WTC11 (cell line): ENCODE data around the gene FSTL4. TPM values are rescaled to one million over a fixed set of nuclear protein-coding genes. Genes with fewer than 3 reads are reported as not detected.

Experiments used
- ATAC-seq: fragments of 200-7000 bp; cut with Tn5 transposase; 2 replicates; pipeline ENCODE4 v1.10.0; 2021; ENCODE audit warnings: mild to moderate bottlenecking, moderate library complexity
- CTCF ChIA-PET: fragments of 300-600 bp; sonication (Branson Sonifier 250); formaldehyde crosslinking; loops from one replicate; lab custom pipeline; 2021; ENCODE audit warnings: antibody characterized with exemption; lab: Charles Lee
- POLR2A ChIA-PET: fragments of 350-600 bp; sonication (Branson Sonifier 250); formaldehyde crosslinking; loops from one replicate; lab custom pipeline; 2021; ENCODE audit warnings: antibody characterized with exemption; lab: Charles Lee
- DNase-seq: peaks from one replicate; pipeline ENCODE4 v3.0.0; 2021; ENCODE audit warnings: low spot score
- H3K27ac Mint-ChIP-seq: 2 replicates; pipeline ENCODE4 v1.8.0; 2021; ENCODE audit warnings: mixed read lengths
- H3K27me3 Mint-ChIP-seq: 2 replicates; pipeline ENCODE4 v1.8.0; 2021; ENCODE audit warnings: low read depth, mild to moderate bottlenecking, moderate library complexity, mixed read lengths
- H3K36me3 Mint-ChIP-seq: 2 replicates; pipeline ENCODE4 v1.8.0; 2021; ENCODE audit warnings: mixed read lengths
- H3K4me1 Mint-ChIP-seq: 2 replicates; pipeline ENCODE4 v1.8.0; 2022; ENCODE audit warnings: mixed read lengths
- H3K4me3 Mint-ChIP-seq: 2 replicates; pipeline ENCODE4 v1.8.0; 2021; ENCODE audit warnings: mild to moderate bottlenecking, moderate library complexity, mixed read lengths
- H3K9me3 Mint-ChIP-seq: 2 replicates; pipeline ENCODE4 v1.8.0; 2021; ENCODE audit warnings: mixed read lengths
- CREM ChIP-seq: sonication (generic); formaldehyde crosslinking; IDR thresholded peaks from 2 replicates; pipeline ENCODE4 v1.8.1; 2022; ENCODE audit warnings: mild to moderate bottlenecking, missing genetic modification reagents, moderate library complexity
- EMX1 ChIP-seq: fragments of 250-450 bp; sonication (Bioruptor Pico); IDR thresholded peaks from 2 replicates; pipeline ENCODE4 v1.8.0; 2021; ENCODE audit warnings: mild to moderate bottlenecking
- FOXK1 ChIP-seq: sonication (generic); formaldehyde crosslinking; IDR thresholded peaks from 2 replicates; pipeline ENCODE4 v1.8.0; 2022; ENCODE audit warnings: mild to moderate bottlenecking, moderate library complexity, missing genetic modification reagents
- FOXP1 ChIP-seq: sonication (generic); formaldehyde crosslinking; IDR thresholded peaks from 2 replicates; pipeline ENCODE4 v1.8.0; 2022; ENCODE audit warnings: missing genetic modification reagents, mild to moderate bottlenecking, moderate library complexity, borderline replicate concordance
- SMAD3 ChIP-seq: sonication (generic); formaldehyde crosslinking; IDR thresholded peaks from 2 replicates; pipeline ENCODE4 v1.8.0; 2022; ENCODE audit warnings: missing genetic modification reagents, mild to moderate bottlenecking, borderline replicate concordance
- SOX15 ChIP-seq: fragments of 250-450 bp; sonication (Bioruptor Pico); IDR thresholded peaks from 2 replicates; pipeline ENCODE4 v1.9.0; 2021; ENCODE audit warnings: mild to moderate bottlenecking
- ZBTB21 ChIP-seq: sonication (generic); formaldehyde crosslinking; IDR thresholded peaks from 2 replicates; pipeline ENCODE4 v1.8.1; 2023; ENCODE audit warnings: mild to moderate bottlenecking, missing genetic modification reagents, borderline replicate concordance
- ZNF138 ChIP-seq: sonication (generic); formaldehyde crosslinking; conservative IDR thresholded peaks from 2 replicates; pipeline ENCODE4 v1.8.1; 2022; ENCODE audit warnings: mild to moderate bottlenecking, moderate library complexity, missing genetic modification reagents
- ZNF219 ChIP-seq: sonication (generic); formaldehyde crosslinking; IDR thresholded peaks from 2 replicates; pipeline ENCODE4 v1.8.0; 2023; ENCODE audit warnings: missing genetic modification reagents, mild to moderate bottlenecking, borderline replicate concordance
- ZNF263 ChIP-seq: sonication (generic); formaldehyde crosslinking; IDR thresholded peaks from 2 replicates; pipeline ENCODE4 v1.8.1; 2022; ENCODE audit warnings: low read depth, mild to moderate bottlenecking, moderate library complexity, missing genetic modification reagents
- total RNA-seq: library from RNA; stranded (reverse); gene quantifications from 3 replicates; pipeline ENCODE4 v1.2.3, GENCODE V29; 2021
- TF ChIP-seq, protein P1 (sequence below): sonication (generic); formaldehyde crosslinking; conservative IDR thresholded peaks from 2 replicates; pipeline ENCODE4 v1.8.1; 2023; ENCODE audit warnings: mild to moderate bottlenecking, low read depth, missing genetic modification reagents, moderate library complexity
- TF ChIP-seq, protein P2 (sequence below): fragments of 250-450 bp; sonication (Bioruptor Pico); IDR thresholded peaks from 2 replicates; pipeline ENCODE4 v2.1.2; 2022; ENCODE audit warnings: mild to moderate bottlenecking, moderate library complexity
- TF ChIP-seq, protein P3 (sequence below): sonication (generic); formaldehyde crosslinking; IDR thresholded peaks from 2 replicates; pipeline ENCODE4 v1.8.1; 2022; ENCODE audit warnings: low read depth, missing genetic modification reagents, borderline replicate concordance
- TF ChIP-seq, protein P4 (sequence below): sonication (generic); formaldehyde crosslinking; IDR thresholded peaks from 2 replicates; pipeline ENCODE4 v1.8.0; 2022; ENCODE audit warnings: missing genetic modification reagents
- TF ChIP-seq, protein P5 (sequence below): sonication (generic); formaldehyde crosslinking; IDR thresholded peaks from 2 replicates; pipeline ENCODE4 v1.8.0; 2022; ENCODE audit warnings: mild to moderate bottlenecking, missing genetic modification reagents
- TF ChIP-seq, protein P6 (sequence below): sonication (generic); formaldehyde crosslinking; IDR thresholded peaks from 2 replicates; pipeline ENCODE4 v1.8.0; 2023; ENCODE audit warnings: mild to moderate bottlenecking, missing genetic modification reagents
- TF ChIP-seq, protein P7 (sequence below): sonication (generic); formaldehyde crosslinking; IDR thresholded peaks from 2 replicates; pipeline ENCODE4 v1.8.0; 2023; ENCODE audit warnings: missing genetic modification reagents
- TF ChIP-seq, protein P8 (sequence below): sonication (generic); formaldehyde crosslinking; IDR thresholded peaks from 2 replicates; pipeline ENCODE4 v1.8.0; 2022; ENCODE audit warnings: mild to moderate bottlenecking, missing genetic modification reagents
- TF ChIP-seq, protein P9 (sequence below): sonication (generic); formaldehyde crosslinking; IDR thresholded peaks from 2 replicates; pipeline ENCODE4 v1.8.1; 2023; ENCODE audit warnings: mild to moderate bottlenecking, missing genetic modification reagents

FSTL4 gene
- total RNA-seq, 1 experiment from 2014 or later = 6.1 TPM

DNA sequence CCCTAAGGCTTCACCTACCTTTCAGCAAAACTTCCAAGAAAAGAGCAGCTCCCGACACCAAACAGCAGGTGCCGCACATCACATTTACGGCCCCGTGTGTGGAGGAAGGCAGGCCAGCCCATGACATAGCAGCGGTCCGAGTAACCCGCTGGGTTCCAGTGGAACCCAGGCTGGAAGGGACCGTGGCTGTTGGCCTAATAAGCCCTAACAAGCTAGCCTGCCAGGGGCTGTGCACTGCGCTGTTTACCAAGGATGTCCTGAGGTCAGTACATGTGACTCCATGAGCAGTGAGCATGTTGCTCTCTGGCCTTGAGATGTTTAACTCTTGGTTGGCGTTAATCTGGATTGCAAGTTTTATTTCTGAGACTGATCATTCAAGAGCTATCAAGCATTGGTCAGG, 131.5 kb downstream of the FSTL4 start (continued):
- TF ChIP-seq, protein P1, sequence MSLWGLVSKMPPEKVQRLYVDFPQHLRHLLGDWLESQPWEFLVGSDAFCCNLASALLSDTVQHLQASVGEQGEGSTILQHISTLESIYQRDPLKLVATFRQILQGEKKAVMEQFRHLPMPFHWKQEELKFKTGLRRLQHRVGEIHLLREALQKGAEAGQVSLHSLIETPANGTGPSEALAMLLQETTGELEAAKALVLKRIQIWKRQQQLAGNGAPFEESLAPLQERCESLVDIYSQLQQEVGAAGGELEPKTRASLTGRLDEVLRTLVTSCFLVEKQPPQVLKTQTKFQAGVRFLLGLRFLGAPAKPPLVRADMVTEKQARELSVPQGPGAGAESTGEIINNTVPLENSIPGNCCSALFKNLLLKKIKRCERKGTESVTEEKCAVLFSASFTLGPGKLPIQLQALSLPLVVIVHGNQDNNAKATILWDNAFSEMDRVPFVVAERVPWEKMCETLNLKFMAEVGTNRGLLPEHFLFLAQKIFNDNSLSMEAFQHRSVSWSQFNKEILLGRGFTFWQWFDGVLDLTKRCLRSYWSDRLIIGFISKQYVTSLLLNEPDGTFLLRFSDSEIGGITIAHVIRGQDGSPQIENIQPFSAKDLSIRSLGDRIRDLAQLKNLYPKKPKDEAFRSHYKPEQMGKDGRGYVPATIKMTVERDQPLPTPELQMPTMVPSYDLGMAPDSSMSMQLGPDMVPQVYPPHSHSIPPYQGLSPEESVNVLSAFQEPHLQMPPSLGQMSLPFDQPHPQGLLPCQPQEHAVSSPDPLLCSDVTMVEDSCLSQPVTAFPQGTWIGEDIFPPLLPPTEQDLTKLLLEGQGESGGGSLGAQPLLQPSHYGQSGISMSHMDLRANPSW = no peak
- TF ChIP-seq, protein P2, sequence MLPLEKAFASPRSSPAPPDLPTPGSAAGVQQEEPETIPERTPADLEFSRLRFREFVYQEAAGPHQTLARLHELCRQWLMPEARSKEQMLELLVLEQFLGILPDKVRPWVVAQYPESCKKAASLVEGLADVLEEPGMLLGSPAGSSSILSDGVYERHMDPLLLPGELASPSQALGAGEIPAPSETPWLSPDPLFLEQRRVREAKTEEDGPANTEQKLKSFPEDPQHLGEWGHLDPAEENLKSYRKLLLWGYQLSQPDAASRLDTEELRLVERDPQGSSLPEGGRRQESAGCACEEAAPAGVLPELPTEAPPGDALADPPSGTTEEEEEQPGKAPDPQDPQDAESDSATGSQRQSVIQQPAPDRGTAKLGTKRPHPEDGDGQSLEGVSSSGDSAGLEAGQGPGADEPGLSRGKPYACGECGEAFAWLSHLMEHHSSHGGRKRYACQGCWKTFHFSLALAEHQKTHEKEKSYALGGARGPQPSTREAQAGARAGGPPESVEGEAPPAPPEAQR (CRISPR knock-in tag) = no peak
- TF ChIP-seq SOX15 (CRISPR knock-in tag) (no peak), FOXK1 (CRISPR knock-in tag) (no peak), SMAD3 (CRISPR knock-in tag) (no peak), ZNF263 (CRISPR knock-in tag) (no peak)
- TF ChIP-seq, protein P3, sequence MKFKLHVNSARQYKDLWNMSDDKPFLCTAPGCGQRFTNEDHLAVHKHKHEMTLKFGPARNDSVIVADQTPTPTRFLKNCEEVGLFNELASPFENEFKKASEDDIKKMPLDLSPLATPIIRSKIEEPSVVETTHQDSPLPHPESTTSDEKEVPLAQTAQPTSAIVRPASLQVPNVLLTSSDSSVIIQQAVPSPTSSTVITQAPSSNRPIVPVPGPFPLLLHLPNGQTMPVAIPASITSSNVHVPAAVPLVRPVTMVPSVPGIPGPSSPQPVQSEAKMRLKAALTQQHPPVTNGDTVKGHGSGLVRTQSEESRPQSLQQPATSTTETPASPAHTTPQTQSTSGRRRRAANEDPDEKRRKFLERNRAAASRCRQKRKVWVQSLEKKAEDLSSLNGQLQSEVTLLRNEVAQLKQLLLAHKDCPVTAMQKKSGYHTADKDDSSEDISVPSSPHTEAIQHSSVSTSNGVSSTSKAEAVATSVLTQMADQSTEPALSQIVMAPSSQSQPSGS (CRISPR knock-in tag) = no peak
- TF ChIP-seq, protein P4, sequence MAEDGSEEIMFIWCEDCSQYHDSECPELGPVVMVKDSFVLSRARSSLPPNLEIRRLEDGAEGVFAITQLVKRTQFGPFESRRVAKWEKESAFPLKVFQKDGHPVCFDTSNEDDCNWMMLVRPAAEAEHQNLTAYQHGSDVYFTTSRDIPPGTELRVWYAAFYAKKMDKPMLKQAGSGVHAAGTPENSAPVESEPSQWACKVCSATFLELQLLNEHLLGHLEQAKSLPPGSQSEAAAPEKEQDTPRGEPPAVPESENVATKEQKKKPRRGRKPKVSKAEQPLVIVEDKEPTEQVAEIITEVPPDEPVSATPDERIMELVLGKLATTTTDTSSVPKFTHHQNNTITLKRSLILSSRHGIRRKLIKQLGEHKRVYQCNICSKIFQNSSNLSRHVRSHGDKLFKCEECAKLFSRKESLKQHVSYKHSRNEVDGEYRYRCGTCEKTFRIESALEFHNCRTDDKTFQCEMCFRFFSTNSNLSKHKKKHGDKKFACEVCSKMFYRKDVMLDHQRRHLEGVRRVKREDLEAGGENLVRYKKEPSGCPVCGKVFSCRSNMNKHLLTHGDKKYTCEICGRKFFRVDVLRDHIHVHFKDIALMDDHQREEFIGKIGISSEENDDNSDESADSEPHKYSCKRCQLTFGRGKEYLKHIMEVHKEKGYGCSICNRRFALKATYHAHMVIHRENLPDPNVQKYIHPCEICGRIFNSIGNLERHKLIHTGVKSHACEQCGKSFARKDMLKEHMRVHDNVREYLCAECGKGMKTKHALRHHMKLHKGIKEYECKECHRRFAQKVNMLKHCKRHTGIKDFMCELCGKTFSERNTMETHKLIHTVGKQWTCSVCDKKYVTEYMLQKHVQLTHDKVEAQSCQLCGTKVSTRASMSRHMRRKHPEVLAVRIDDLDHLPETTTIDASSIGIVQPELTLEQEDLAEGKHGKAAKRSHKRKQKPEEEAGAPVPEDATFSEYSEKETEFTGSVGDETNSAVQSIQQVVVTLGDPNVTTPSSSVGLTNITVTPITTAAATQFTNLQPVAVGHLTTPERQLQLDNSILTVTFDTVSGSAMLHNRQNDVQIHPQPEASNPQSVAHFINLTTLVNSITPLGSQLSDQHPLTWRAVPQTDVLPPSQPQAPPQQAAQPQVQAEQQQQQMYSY (CRISPR knock-in tag) = no peak
- TF ChIP-seq, protein P5, sequence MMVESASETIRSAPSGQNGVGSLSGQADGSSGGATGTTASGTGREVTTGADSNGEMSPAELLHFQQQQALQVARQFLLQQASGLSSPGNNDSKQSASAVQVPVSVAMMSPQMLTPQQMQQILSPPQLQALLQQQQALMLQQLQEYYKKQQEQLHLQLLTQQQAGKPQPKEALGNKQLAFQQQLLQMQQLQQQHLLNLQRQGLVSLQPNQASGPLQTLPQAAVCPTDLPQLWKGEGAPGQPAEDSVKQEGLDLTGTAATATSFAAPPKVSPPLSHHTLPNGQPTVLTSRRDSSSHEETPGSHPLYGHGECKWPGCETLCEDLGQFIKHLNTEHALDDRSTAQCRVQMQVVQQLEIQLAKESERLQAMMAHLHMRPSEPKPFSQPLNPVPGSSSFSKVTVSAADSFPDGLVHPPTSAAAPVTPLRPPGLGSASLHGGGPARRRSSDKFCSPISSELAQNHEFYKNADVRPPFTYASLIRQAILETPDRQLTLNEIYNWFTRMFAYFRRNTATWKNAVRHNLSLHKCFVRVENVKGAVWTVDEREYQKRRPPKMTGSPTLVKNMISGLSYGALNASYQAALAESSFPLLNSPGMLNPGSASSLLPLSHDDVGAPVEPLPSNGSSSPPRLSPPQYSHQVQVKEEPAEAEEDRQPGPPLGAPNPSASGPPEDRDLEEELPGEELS (CRISPR knock-in tag) = no peak

DNA sequence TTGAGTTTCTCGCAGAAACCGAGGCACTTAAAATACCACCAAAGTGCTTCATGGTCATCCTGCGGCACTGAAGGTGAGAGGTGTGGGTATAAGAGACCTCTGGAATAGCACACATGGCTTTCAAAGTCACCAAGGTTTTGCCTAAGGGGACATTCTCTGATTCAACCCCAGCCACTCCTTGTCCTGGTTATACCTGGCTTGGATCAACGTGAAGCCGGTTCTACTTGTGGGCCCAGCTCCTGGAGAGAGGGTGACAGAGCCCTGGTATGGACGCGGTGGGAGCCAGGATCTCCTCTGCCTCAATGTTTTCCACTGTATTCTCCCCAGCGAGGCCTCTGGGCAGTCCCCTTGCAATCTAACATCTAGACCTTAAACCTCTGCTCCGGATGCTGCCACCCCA, 132.0 kb downstream of the FSTL4 start:
- Mint-ChIP-seq H3K4me1 (peaks cover 10% of the 10 kb centered on the region), H3K9me3 (peaks cover 7% of the 10 kb centered on the region), H3K36me3 (peaks cover 3% of the 10 kb centered on the region; the same call in 1 of the 2 replicates), H3K27ac (no peak overlapping the region), H3K27me3 (no peaks in the 10 kb centered on the region), H3K4me3 (no peak overlapping the region)
- no peak for DNase-seq
- ChIA-PET CTCF (no interaction called here), POLR2A (no interaction called here)
- ATAC-seq = no peak
- TF ChIP-seq FOXP1 (no peak), ZNF138 (no peak), ZNF219 (CRISPR knock-in tag) (no peak), ZBTB21 (no peak), CREM (CRISPR knock-in tag) (no peak), EMX1 (CRISPR knock-in tag) (no peak)
- TF ChIP-seq, protein P6, sequence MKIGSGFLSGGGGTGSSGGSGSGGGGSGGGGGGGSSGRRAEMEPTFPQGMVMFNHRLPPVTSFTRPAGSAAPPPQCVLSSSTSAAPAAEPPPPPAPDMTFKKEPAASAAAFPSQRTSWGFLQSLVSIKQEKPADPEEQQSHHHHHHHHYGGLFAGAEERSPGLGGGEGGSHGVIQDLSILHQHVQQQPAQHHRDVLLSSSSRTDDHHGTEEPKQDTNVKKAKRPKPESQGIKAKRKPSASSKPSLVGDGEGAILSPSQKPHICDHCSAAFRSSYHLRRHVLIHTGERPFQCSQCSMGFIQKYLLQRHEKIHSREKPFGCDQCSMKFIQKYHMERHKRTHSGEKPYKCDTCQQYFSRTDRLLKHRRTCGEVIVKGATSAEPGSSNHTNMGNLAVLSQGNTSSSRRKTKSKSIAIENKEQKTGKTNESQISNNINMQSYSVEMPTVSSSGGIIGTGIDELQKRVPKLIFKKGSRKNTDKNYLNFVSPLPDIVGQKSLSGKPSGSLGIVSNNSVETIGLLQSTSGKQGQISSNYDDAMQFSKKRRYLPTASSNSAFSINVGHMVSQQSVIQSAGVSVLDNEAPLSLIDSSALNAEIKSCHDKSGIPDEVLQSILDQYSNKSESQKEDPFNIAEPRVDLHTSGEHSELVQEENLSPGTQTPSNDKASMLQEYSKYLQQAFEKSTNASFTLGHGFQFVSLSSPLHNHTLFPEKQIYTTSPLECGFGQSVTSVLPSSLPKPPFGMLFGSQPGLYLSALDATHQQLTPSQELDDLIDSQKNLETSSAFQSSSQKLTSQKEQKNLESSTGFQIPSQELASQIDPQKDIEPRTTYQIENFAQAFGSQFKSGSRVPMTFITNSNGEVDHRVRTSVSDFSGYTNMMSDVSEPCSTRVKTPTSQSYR (CRISPR knock-in tag) = no peak
- TF ChIP-seq, protein P7, sequence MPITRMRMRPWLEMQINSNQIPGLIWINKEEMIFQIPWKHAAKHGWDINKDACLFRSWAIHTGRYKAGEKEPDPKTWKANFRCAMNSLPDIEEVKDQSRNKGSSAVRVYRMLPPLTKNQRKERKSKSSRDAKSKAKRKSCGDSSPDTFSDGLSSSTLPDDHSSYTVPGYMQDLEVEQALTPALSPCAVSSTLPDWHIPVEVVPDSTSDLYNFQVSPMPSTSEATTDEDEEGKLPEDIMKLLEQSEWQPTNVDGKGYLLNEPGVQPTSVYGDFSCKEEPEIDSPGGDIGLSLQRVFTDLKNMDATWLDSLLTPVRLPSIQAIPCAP (CRISPR knock-in tag) = no peak
- TF ChIP-seq, protein P8, sequence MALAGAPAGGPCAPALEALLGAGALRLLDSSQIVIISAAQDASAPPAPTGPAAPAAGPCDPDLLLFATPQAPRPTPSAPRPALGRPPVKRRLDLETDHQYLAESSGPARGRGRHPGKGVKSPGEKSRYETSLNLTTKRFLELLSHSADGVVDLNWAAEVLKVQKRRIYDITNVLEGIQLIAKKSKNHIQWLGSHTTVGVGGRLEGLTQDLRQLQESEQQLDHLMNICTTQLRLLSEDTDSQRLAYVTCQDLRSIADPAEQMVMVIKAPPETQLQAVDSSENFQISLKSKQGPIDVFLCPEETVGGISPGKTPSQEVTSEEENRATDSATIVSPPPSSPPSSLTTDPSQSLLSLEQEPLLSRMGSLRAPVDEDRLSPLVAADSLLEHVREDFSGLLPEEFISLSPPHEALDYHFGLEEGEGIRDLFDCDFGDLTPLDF (CRISPR knock-in tag) = no peak
- TF ChIP-seq, protein P9, sequence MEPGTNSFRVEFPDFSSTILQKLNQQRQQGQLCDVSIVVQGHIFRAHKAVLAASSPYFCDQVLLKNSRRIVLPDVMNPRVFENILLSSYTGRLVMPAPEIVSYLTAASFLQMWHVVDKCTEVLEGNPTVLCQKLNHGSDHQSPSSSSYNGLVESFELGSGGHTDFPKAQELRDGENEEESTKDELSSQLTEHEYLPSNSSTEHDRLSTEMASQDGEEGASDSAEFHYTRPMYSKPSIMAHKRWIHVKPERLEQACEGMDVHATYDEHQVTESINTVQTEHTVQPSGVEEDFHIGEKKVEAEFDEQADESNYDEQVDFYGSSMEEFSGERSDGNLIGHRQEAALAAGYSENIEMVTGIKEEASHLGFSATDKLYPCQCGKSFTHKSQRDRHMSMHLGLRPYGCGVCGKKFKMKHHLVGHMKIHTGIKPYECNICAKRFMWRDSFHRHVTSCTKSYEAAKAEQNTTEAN (CRISPR knock-in tag) = no peak
